A549 (cell line): ENCODE measurements around the gene UBE2G2. TPM values are rescaled to one million over a fixed set of nuclear protein-coding genes. Genes with fewer than 3 reads are reported as not detected.

Experiments used
- ATAC-seq, 2 experiments: fragments of 200-7000 bp in 1 of 2; fragments of >200 bp in 1 of 2; cut with Nextera tagmentation in 1 of 2; cut with Tn5 transposase in 1 of 2; 3 replicates each; pipeline versions ENCODE4 v1.8.0 to v1.9.1; 2018 to 2020; ENCODE audit warnings: mild to moderate bottlenecking in 1 of 2, moderate library complexity in 1 of 2
- CTCF ChIA-PET: fragments of 300-600 bp; sonication (Branson Sonifier 250); formaldehyde crosslinking; extraction: SDS; loops from one replicate; lab custom pipeline; 2021; ENCODE audit warnings: antibody characterized with exemption, inconsistent platforms; lab: Yijun Ruan, JAX
- POLR2A ChIA-PET: fragments of 350-600 bp; formaldehyde crosslinking; extraction: SDS; loops from one replicate; lab custom pipeline; 2021; ENCODE audit warnings: antibody characterized with exemption, inconsistent platforms; lab: Yijun Ruan, JAX
- DNase-seq, 2 experiments: peaks; one replicate each; pipeline versions ENCODE4 v3.0.0 to v3.0.0-alpha.2; 2011 to 2016; ENCODE audit warnings: low read depth in 1 of 2, low spot score in 1 of 2
- FAIRE-seq: peaks from 2 replicates; lab custom pipeline; 2011; peaks lifted over from hg19 to GRCh38; lab: Jason Lieb, UNC
- H3K27ac ChIP-seq, 2 experiments: fragments of >200 bp; sonication (Bioruptor Twin); formaldehyde crosslinking; 3 replicates each; pipeline ENCODE4 v1.5.1; 2016 to 2017
- H3K4me1 ChIP-seq: fragments of >200 bp; sonication (Bioruptor Twin); formaldehyde crosslinking; 3 replicates; pipeline ENCODE4 v1.6.1; 2016
- H3K4me2 ChIP-seq: fragments of >200 bp; sonication (Bioruptor Twin); formaldehyde crosslinking; 3 replicates; pipeline ENCODE4 v1.6.1; 2016
- H3K4me3 ChIP-seq: fragments of >200 bp; sonication (Bioruptor Twin); formaldehyde crosslinking; 3 replicates; pipeline ENCODE4 v1.5.1; 2016
- H3K9me3 ChIP-seq: fragments of >200 bp; sonication (Bioruptor Twin); formaldehyde crosslinking; 3 replicates; pipeline ENCODE4 v1.6.1; 2016
- CBX2 ChIP-seq: fragments of 200-600 bp; sonication (generic); IDR thresholded peaks from 2 replicates; pipeline ENCODE4 v1.6.1; 2016; ENCODE audit warnings: low read depth, mild to moderate bottlenecking, borderline replicate concordance
- CHD2 ChIP-seq: fragments of 150-350 bp; IDR thresholded peaks from 2 replicates; pipeline ENCODE4 v1.6.1; 2014; ENCODE audit warnings: low read length; ENCODE audit not compliant: partially characterized antibody
- EHF ChIP-seq: fragments of 250-450 bp; sonication (Bioruptor Pico); IDR thresholded peaks from 2 replicates; pipeline ENCODE4 v1.5.0; 2020; ENCODE audit warnings: mild to moderate bottlenecking
- EHMT2 ChIP-seq: fragments of 200-600 bp; sonication (generic); IDR thresholded peaks from 2 replicates; pipeline ENCODE4 v1.6.1; 2016; ENCODE audit warnings: antibody characterized with exemption, low read depth, mild to moderate bottlenecking, moderate library complexity
- HDAC2 ChIP-seq: fragments of 200-600 bp; sonication (generic); IDR thresholded peaks from 2 replicates; pipeline ENCODE4 v1.6.1; 2016
- HOXB13 ChIP-seq: fragments of 250-450 bp; sonication (Bioruptor Pico); IDR thresholded peaks from 2 replicates; pipeline ENCODE4 v1.5.0; 2020; ENCODE audit warnings: low read depth, mild to moderate bottlenecking, moderate library complexity
- HOXB5 ChIP-seq: fragments of 250-450 bp; sonication (Bioruptor Pico); IDR thresholded peaks from 2 replicates; pipeline ENCODE4 v1.5.0; 2020; ENCODE audit warnings: mild to moderate bottlenecking, moderate library complexity
- MAFK ChIP-seq: fragments of 450-650 bp; IDR thresholded peaks from 2 replicates; pipeline ENCODE4 v1.6.1; 2014; ENCODE audit not compliant: partially characterized antibody
- PHF8 ChIP-seq: fragments of 200-600 bp; sonication (generic); IDR thresholded peaks from 2 replicates; pipeline ENCODE4 v1.6.1; 2016; ENCODE audit warnings: low read depth, mild to moderate bottlenecking, antibody characterized with exemption, moderate library complexity, borderline replicate concordance
- RCOR1 ChIP-seq: fragments of 150-350 bp; IDR thresholded peaks from 2 replicates; pipeline ENCODE4 v1.6.1; 2014; ENCODE audit warnings: antibody characterized with exemption, low read length, low read depth
- RFX5 ChIP-seq: fragments of 450-650 bp; IDR thresholded peaks from 2 replicates; pipeline ENCODE4 v1.7.1; 2014; ENCODE audit warnings: antibody characterized with exemption, mild to moderate bottlenecking, moderate library complexity
- SMC3 ChIP-seq: fragments of >200 bp; sonication (Bioruptor Twin); formaldehyde crosslinking; IDR thresholded peaks from 3 replicates; pipeline ENCODE4 v1.6.1; 2018; ENCODE audit warnings: inconsistent platforms
- SREBF2 ChIP-seq: fragments of 450-650 bp; IDR thresholded peaks from 2 replicates; pipeline ENCODE4 v1.6.1; 2014; ENCODE audit warnings: mild to moderate bottlenecking, moderate library complexity
- TP53 ChIP-seq: fragments of 250-450 bp; sonication (Bioruptor Pico); IDR thresholded peaks from 2 replicates; pipeline ENCODE4 v1.5.0; 2021; ENCODE audit warnings: mild to moderate bottlenecking, moderate library complexity
- ZSCAN20 ChIP-seq: fragments of 250-450 bp; sonication (Bioruptor Pico); IDR thresholded peaks from 2 replicates; pipeline ENCODE4 v1.8.0; 2022; ENCODE audit warnings: mild to moderate bottlenecking, moderate library complexity
- WGBS: methylation state at CpG from one replicate; pipeline ENCODE4 v1.1.6; 2017; ENCODE audit errors: missing lambda C conversion rate; 5-methylcytosine and 5-hydroxymethylcytosine counted together
- polyA plus RNA-seq, 4 experiments: library from polyadenylated mRNA; depleted of rRNA in 3 of 4; stranded (reverse); fragments of >200 nt; fragmentation: RNase III in 1 of 4; extraction: RNeasy Plus Mini Kit Qiagen cat#74134 plus additional on column Dnase treatment in 1 of 4; gene quantifications; 2 replicates in 3 of 4; 3 replicates in 1 of 4; pipeline ENCODE4 v1.2.3, GENCODE V29; 2011 to 2017
- TF ChIP-seq, protein P1 (sequence below): fragments of >200 bp; sonication (Bioruptor Twin); formaldehyde crosslinking; IDR thresholded peaks from 2 replicates; pipeline ENCODE4 v1.6.1; 2016
- TF ChIP-seq, protein P2 (sequence below): IDR thresholded peaks from 2 replicates; pipeline ENCODE4 v1.6.1; 2012; ENCODE audit warnings: low read depth, borderline replicate concordance
- TF ChIP-seq, protein P3 (sequence below): fragments of 250-450 bp; sonication (Bioruptor Pico); IDR thresholded peaks from 2 replicates; pipeline ENCODE4 v1.5.0; 2021; ENCODE audit warnings: mild to moderate bottlenecking, moderate library complexity, borderline replicate concordance
- TF ChIP-seq, protein P4 (sequence below): fragments of 200-600 bp; sonication (generic); IDR thresholded peaks from 2 replicates; pipeline ENCODE4 v1.6.1; 2016; ENCODE audit warnings: antibody characterized with exemption, mild to moderate bottlenecking, moderate library complexity
- TF ChIP-seq, protein P5 (sequence below): fragments of 250-450 bp; sonication (Bioruptor Pico); IDR thresholded peaks from 2 replicates; pipeline ENCODE4 v1.5.0; 2020; ENCODE audit warnings: low read depth, mild to moderate bottlenecking, moderate library complexity
- TF ChIP-seq, protein P6 (sequence below): IDR thresholded peaks from 2 replicates; pipeline ENCODE4 v1.6.1; 2012
- TF ChIP-seq, protein P7 (sequence below): fragments of >200 bp; sonication (Bioruptor Twin); formaldehyde crosslinking; IDR thresholded peaks from 3 replicates; pipeline ENCODE4 v1.5.1; 2016

The UBE2G2 gene
- polyA plus RNA-seq, 2 of the 4 experiments (the other 2 are of a cell fraction): 56.9 to 68.2 TPM

DNA sequence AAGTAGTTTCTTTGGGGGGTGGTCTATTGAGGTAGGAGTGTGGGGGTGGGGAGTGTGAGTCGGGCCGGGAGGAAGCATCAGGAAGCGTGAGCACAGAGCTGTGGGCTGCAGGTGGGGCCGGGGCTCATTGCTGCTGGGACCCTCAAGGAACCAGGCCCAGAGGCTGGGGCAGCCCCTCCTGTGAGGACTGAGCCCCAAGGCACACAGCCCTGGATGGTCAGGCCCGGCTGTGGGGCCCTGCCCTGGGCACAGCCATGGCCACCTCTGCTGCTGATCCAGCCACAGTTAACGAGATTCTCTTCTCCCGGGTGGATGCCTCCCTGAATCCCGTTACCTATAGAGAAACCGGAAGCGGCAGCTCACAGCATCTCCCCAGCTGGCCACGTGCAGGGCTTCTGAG is 39.2 kb upstream of the UBE2G2 start (continued):
- TF ChIP-seq, protein P1, sequence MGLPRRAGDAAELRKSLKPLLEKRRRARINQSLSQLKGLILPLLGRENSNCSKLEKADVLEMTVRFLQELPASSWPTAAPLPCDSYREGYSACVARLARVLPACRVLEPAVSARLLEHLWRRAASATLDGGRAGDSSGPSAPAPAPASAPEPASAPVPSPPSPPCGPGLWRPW: no peak
- TF ChIP-seq PHF8: no peak

DNA sequence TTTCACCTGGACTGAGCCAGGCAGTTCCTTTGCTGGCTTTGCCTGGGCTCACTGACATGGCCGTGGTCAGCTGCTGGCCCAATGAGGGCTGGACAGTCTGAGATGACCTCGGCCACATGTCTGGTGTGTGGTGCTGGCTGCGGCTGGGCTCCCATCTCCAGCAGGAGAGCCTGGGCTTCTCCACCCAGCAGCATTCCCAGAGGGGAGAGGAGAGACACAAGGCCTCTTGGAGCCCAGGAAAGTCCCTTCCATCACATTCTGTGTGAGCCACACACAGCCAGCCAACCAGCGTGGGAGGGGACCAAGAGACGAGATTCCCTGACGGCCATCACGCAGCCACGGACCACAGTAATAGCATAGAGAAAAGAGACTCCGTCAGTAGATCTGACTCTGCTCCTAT is 37.3 kb upstream of the UBE2G2 start:
- WGBS: 90% methylated on average over 7 of the region's 9 CpGs
- H3K4me1 ChIP-seq: 0 out of 3 replicates have a peak, but pooled peaks cover 7% of the 10 kb centered on the region
- no peak overlapping the region for H3K4me3 ChIP-seq
- FAIRE-seq: no peak
- DNase-seq: no peak
- H3K4me2 ChIP-seq: no peak overlapping the region
- no peaks in the 10 kb centered on the region for H3K9me3 ChIP-seq
- POLR2A ChIA-PET: no interaction called here
- H3K27ac ChIP-seq: no peak overlapping the region
- TF ChIP-seq, protein P2, sequence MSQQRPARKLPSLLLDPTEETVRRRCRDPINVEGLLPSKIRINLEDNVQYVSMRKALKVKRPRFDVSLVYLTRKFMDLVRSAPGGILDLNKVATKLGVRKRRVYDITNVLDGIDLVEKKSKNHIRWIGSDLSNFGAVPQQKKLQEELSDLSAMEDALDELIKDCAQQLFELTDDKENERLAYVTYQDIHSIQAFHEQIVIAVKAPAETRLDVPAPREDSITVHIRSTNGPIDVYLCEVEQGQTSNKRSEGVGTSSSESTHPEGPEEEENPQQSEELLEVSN: no peak
- no peak for TF ChIP-seq RCOR1
- TF ChIP-seq RFX5: no peak
- no peak for TF ChIP-seq CBX2
- no peak for TF ChIP-seq TP53 (CRISPR knock-in tag)
- no peak for TF ChIP-seq ZSCAN20
- no peak for TF ChIP-seq MAFK
- TF ChIP-seq HOXB5 (CRISPR knock-in tag): no peak
- TF ChIP-seq, protein P3, sequence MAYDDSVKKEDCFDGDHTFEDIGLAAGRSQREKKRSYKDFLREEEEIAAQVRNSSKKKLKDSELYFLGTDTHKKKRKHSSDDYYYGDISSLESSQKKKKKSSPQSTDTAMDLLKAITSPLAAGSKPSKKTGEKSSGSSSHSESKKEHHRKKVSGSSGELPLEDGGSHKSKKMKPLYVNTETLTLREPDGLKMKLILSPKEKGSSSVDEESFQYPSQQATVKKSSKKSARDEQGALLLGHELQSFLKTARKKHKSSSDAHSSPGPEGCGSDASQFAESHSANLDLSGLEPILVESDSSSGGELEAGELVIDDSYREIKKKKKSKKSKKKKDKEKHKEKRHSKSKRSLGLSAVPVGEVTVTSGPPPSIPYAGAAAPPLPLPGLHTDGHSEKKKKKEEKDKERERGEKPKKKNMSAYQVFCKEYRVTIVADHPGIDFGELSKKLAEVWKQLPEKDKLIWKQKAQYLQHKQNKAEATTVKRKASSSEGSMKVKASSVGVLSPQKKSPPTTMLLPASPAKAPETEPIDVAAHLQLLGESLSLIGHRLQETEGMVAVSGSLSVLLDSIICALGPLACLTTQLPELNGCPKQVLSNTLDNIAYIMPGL: no peak
- TF ChIP-seq SREBF2: no peak
- no peak for TF ChIP-seq HDAC2
- TF ChIP-seq CHD2: no peak
- TF ChIP-seq SMC3: no peak
- TF ChIP-seq EHF (CRISPR knock-in tag): no peak
- TF ChIP-seq, protein P4, sequence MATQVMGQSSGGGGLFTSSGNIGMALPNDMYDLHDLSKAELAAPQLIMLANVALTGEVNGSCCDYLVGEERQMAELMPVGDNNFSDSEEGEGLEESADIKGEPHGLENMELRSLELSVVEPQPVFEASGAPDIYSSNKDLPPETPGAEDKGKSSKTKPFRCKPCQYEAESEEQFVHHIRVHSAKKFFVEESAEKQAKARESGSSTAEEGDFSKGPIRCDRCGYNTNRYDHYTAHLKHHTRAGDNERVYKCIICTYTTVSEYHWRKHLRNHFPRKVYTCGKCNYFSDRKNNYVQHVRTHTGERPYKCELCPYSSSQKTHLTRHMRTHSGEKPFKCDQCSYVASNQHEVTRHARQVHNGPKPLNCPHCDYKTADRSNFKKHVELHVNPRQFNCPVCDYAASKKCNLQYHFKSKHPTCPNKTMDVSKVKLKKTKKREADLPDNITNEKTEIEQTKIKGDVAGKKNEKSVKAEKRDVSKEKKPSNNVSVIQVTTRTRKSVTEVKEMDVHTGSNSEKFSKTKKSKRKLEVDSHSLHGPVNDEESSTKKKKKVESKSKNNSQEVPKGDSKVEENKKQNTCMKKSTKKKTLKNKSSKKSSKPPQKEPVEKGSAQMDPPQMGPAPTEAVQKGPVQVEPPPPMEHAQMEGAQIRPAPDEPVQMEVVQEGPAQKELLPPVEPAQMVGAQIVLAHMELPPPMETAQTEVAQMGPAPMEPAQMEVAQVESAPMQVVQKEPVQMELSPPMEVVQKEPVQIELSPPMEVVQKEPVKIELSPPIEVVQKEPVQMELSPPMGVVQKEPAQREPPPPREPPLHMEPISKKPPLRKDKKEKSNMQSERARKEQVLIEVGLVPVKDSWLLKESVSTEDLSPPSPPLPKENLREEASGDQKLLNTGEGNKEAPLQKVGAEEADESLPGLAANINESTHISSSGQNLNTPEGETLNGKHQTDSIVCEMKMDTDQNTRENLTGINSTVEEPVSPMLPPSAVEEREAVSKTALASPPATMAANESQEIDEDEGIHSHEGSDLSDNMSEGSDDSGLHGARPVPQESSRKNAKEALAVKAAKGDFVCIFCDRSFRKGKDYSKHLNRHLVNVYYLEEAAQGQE: no peak
- TF ChIP-seq, protein P5, sequence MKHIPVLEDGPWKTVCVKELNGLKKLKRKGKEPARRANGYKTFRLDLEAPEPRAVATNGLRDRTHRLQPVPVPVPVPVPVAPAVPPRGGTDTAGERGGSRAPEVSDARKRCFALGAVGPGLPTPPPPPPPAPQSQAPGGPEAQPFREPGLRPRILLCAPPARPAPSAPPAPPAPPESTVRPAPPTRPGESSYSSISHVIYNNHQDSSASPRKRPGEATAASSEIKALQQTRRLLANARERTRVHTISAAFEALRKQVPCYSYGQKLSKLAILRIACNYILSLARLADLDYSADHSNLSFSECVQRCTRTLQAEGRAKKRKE: no peak
- TF ChIP-seq, protein P6, sequence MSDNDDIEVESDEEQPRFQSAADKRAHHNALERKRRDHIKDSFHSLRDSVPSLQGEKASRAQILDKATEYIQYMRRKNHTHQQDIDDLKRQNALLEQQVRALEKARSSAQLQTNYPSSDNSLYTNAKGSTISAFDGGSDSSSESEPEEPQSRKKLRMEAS: no peak
- TF ChIP-seq, protein P7, sequence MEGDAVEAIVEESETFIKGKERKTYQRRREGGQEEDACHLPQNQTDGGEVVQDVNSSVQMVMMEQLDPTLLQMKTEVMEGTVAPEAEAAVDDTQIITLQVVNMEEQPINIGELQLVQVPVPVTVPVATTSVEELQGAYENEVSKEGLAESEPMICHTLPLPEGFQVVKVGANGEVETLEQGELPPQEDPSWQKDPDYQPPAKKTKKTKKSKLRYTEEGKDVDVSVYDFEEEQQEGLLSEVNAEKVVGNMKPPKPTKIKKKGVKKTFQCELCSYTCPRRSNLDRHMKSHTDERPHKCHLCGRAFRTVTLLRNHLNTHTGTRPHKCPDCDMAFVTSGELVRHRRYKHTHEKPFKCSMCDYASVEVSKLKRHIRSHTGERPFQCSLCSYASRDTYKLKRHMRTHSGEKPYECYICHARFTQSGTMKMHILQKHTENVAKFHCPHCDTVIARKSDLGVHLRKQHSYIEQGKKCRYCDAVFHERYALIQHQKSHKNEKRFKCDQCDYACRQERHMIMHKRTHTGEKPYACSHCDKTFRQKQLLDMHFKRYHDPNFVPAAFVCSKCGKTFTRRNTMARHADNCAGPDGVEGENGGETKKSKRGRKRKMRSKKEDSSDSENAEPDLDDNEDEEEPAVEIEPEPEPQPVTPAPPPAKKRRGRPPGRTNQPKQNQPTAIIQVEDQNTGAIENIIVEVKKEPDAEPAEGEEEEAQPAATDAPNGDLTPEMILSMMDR: no peak
- no peak for TF ChIP-seq HOXB13 (CRISPR knock-in tag)
- no peak for TF ChIP-seq EHMT2
- CTCF ChIA-PET: interaction anchor here (1.1 kb wide), 1 partner anchor 111 kb away, joined by 3 read pairs; no protein-coding TSS in a partner anchor
- no peak for ATAC-seq
